Epidermal melanocyte (primary cell): ENCODE results near the gene GOLGA8M.
"Not testable (repeated sequence)": the region's sequence is repeated elsewhere in the genome, so short reads cannot be mapped to it uniquely, and the experiment has no call there.

Experiments
- DNase-seq: peaks from one replicate; pipeline ENCODE4 v3.0.0; 2011; ENCODE audit warnings: low spot score; ENCODE audit not compliant: insufficient read length

Gene GOLGA8M

GRCh38 chr15:28712270-28712669 is at the start of gene GOLGA8M:
GOLGA8M (minus strand) TSS chr15:28712421; CDS start chr15:28712323, 98 bp downstream.
- not testable (repeated sequence) for DNase-seq

GRCh38 chr15:28742890-28743289 is 30.7 kb upstream of the GOLGA8M start:
- not testable (repeated sequence) for DNase-seq

- not testable (repeated sequence) for DNase-seq
Measured at GRCh38 chr15:28738590-28739292, 26.5 kb upstream of the GOLGA8M start.

GRCh38 chr15:28738200-28738561 is 26.0 kb upstream of the GOLGA8M start:
- not testable (repeated sequence) for DNase-seq

- not testable (repeated sequence) for DNase-seq
Measured at GRCh38 chr15:28737521-28738199, 25.4 kb upstream of the GOLGA8M start.

GRCh38 chr15:28728061-28728460 is 15.8 kb upstream of the GOLGA8M start:
- not testable (repeated sequence) for DNase-seq

- not testable (repeated sequence) for DNase-seq
Measured at GRCh38 chr15:28727026-28727425, 14.8 kb upstream of the GOLGA8M start.

- no peak for DNase-seq
Measured at GRCh38 chr15:28726102-28726501, 13.9 kb upstream of the GOLGA8M start.

GRCh38 chr15:28725556-28725955 is 13.3 kb upstream of the GOLGA8M start:
- DNase-seq = no peak

- not testable (repeated sequence) for DNase-seq
Measured at GRCh38 chr15:28723986-28724385, 11.8 kb upstream of the GOLGA8M start.

- not testable (repeated sequence) for DNase-seq
Measured at GRCh38 chr15:28719626-28720025, 7.4 kb upstream of the GOLGA8M start.

GRCh38 chr15:28718576-28718975 is 6.4 kb upstream of the GOLGA8M start:
- DNase-seq = not testable (repeated sequence)

- DNase-seq = not testable (repeated sequence)
Measured at GRCh38 chr15:28714176-28714575, 2.0 kb upstream of the GOLGA8M start.

- not testable (repeated sequence) for DNase-seq
Measured at GRCh38 chr15:28703927-28704326, 8.3 kb downstream of the GOLGA8M start.

- not testable (repeated sequence) for DNase-seq
Measured at GRCh38 chr15:28702427-28702826, 9.8 kb downstream of the GOLGA8M start.

GRCh38 chr15:28694006-28694751 is 18.0 kb downstream of the GOLGA8M start:
- not testable (repeated sequence) for DNase-seq

- not testable (repeated sequence) for DNase-seq
Measured at GRCh38 chr15:28693021-28693420, 19.2 kb downstream of the GOLGA8M start.

GRCh38 chr15:28673533-28673932 is 38.7 kb downstream of the GOLGA8M start:
- not testable (repeated sequence) for DNase-seq

GRCh38 chr15:28672122-28672521 is 40.1 kb downstream of the GOLGA8M start:
- not testable (repeated sequence) for DNase-seq

- not testable (repeated sequence) for DNase-seq
Measured at GRCh38 chr15:28666402-28666801, 45.8 kb downstream of the GOLGA8M start.

- not testable (repeated sequence) for DNase-seq
Measured at GRCh38 chr15:28664575-28664974, 47.6 kb downstream of the GOLGA8M start.

- not testable (repeated sequence) for DNase-seq
Measured at GRCh38 chr15:28663717-28664116, 48.5 kb downstream of the GOLGA8M start.
